HPDE6-E6E7 (cell line): ENCODE results near the gene FBN2.

Source experiments
- DNase-seq: peaks from one replicate; pipeline ENCODE4 v3.0.0; 2011; ENCODE audit warnings: missing footprints; ENCODE audit errors: extremely low spot score

The FBN2 gene

DNA sequence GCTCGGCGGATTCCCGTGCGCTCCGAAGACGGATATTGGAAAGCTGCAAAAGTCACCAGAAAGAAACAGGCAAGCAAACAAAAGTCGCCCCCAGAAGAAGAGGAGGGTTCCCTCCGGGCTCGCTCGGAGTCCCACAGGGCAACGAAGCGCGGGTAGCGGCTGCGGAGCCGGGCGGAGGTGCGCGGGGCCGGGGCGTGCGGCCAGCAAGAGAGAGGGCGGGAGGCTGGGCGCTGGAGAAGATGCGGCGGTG, at the start of gene FBN2:
FBN2 (minus strand) TSS at position 246 of the 250 bp plus-strand sequence. CDS start 642 bp downstream, outside the sequence.
- no peak for DNase-seq

DNA sequence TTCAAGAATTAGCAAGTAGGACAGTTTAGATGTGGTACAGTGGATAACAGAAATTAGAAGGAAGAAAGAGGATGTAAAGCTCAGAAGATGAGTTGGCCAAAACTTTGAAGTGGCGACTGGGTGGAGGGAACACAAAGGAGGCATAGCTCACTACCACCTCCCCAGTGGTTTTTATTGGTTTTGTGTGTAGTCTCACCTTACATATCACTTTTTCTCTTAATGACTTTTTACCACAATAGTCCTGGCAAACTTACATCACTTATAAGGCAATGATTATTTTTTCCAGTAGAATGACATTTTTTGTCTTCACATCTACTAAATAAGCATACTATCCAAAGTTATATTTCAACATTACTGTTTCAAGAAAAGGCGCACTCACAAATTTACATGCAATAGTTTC, 49.2 kb upstream of the FBN2 start:
- no peak for DNase-seq

DNA sequence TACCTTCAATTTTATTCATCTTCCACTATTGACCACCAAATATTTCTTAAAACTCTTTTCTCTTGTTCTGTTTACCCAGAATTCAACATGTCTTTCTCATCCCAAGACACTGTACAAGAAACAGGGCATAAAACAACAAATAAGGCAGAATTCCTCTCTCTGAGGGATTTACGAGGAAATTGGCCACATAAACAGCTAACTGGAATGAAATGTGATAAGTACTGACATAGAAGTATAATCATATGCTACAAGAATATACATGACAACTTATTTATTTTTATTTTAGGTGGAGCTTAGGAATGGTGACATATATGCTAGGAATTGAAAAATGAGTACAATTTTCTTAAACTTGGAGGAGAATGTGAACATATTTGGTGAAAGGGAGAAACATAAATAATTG, 48.8 kb upstream of the FBN2 start:
- no peak for DNase-seq

DNA sequence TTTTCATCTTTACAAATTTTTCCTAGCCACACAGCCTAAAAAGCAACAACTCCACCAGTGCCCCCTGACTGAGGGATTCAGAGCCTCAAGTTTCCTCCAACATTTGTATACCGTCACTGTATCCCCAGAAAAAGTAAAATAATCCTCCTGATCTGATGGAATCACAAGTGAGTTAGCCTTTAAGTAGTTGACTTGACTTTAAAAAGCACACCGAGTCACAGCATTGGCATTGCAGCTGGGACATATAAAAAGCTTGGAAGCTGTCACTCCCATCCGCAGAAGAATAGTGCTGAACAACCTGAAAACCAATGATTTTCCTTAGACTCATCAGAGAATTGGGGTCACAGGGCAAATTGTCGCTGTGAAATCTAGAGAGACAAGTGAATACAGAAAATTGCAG, 41.6 kb upstream of the FBN2 start:
- DNase-seq = no peak

DNA sequence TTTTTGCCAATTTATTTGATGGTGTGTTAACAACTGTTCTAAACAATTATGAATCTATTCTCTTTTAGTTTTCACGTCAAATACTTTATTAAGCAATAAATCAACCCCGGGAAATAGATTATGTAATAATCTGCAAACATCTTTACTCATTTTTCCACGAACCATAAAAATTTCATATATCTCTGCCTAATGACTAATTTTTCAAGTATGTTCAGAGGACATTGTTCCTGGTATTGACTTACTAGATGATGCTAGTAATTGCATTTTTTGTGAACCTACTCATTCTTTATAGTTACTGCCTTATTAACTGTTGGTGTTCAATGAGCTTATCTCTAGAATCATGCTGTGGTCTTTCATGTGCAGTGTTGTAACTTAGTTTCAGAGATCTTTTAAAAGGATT, 41.0 kb upstream of the FBN2 start:
- DNase-seq = peak; percentile 63

DNA sequence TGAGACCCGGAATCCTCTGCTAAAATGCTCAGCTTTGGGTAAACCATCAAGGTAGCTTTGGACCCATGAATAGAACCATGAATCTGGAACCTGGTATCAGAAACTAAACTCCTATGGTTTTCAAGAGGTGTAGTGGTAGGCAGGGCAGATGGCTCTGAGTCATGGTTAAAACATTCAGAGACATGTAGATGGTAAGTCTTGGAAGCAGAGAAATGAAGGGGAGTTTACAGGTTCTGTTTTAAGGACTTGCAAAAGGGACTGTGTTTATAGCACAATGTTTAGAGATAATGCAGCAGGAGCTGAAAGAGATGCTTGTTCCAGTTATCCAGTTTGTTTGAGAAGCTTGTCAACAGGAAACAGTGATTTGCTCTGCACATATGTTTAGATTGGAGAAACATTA, 36.0 kb upstream of the FBN2 start:
- DNase-seq = no peak

DNA sequence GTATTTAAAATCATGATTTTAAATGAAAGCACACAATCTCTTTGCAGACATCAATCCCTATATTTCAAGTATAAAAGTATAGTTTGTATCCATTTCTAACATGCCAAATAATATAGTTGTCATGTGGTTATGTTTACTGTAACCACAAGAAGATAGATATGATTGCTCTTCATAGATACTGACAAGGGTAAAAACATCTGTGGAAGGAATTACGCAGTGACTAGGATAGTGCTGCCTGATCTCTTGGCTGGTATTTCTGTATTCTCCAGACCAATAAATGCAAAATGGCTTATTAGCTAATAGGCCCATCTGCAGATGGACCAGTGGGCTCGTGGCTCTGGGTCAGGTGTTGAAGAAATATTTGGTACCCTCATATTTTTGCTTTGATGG, 34.9 kb upstream of the FBN2 start:
- DNase-seq = no peak

DNA sequence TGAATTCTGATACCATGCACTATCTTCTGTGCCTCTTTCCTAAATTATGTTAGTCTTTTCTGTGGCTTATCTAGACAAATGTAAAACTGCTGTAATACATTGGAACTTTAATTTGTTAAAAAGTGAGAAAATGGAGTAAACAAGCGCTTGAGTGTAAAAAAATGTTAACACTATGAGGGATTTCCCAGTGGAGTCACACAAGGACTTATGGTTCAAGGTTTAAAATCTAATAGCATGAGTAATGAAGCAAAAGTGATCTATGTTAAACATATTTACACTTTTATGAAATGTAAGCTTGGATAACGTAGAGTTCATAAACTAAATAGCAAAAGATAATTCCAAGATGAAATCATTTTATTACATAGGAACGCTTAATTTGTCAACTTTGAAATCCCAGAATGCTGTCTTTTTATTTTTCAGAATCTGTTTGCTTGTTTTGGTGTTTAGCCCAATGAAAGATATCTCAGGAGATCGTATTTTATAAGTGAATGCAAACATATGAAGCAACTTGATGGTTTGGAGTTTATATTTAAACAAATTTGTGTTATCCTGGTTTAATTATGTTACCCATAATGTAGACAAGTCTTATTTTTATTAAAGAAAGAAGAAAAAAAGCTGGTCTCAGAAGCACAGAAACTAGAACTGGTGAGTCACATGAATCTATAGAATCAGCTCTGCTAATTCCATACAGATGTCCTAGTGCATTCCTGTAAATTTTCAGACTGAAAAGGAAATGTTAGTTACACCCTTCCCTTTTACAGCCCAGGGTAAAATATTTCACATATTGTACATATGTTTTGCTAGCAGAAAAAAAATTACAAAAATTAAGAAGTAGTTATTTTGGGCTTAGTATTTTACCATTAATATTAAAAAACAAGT, 34.2 kb upstream of the FBN2 start:
- DNase-seq = no peak

DNA sequence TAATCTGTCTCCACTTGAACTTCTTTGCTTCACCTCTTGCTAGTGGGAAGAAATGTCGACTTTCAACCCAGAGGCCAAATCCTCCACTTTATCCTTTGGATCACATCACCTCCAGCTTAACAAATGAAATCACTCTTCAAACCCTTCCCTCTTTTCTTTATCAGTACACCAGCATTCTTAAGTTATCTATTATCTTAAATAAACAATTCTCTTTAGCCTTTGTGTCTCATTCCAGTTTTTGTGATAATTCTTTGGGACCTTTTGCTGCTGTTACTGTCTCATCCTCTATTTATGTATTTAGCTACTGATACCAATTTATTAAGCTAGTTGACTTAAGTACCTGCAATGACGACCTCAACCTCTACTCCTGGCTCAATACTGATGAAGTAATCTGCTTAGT, 28.1 kb upstream of the FBN2 start:
- DNase-seq = no peak

DNA sequence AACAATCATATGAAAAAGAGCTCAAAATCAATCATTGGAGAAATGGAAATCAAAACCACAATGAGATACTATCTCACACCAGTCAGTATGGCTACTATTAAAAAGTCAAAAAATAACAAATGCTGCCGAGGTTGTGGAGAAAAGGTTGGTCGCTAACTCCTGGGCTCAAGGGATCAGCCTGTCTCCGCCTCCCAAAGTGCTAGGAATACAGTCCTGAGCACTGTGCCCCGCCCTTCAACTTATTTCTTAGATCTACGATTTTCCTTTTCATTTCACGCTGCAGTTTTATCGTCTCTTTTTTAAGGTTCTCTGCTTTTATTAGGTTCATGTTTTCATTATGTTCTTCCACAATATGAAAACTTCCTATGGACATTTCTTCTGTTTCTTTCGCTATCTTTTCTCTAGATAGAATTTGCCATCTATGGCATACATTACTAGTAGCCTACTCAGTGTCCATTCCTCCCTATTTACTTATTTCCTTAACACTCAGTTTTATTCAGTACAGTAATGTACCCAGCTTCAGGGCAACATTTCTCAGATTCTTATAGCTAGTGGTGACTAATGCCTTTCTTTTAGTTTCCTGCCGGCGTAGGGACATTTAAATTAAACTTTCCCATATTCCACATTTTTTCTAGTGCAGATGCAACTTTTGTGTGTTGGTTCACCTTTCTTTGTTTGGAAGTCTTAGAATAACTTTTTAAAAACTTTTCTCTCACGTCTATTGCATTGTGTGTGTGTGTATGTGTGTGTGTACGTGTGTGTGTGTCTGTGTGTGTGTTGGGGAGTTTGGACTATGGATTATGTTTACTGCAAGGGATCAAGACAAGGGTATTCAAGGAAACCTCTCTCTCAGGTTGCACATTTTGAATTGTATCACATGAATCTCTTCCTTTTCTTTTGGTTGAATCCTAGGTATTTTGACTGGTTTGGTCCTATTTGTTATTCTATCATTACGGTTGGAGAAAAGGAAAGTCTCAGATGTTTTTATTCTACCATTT, 21.6 kb upstream of the FBN2 start:
- peak; percentile 29 for DNase-seq

DNA sequence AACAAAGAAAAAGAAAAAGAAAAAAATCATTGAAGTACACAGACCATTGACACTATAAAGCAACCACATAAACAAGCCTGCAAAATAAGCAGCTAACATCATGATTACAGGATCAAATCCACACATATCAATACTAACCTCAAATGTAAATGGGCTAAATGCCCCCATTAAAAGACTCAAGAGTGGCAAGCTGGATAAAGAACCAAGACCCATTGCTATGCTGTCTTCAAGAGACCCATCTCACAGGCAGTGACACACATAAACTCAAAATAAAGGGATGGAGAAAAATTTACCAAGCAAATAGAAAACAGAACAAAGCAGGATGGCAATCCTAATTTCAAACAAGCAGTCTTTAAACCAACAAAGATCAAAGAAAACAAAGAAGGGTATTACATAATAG, 15.7 kb upstream of the FBN2 start:
- DNase-seq = no peak

DNA sequence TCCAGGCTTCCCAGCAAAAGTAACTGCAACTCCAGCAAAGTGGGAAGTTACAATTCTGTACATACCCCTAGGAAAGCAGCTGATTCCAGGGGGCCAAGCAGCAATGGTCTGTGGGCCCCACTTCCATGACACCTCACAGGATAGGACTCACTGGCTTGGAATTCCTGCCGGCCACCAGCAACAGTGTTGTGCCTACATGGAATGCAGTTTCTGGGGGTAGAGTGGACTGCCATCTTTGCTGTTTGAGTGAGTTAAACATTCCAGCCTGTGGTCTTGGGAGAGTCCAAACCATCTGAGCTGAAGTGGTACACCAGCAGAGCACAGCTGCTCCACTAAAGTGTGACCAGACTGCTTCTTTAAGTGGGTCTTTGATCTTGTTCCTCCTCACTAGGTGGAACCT, 13.4 kb upstream of the FBN2 start:
- no peak for DNase-seq

DNA sequence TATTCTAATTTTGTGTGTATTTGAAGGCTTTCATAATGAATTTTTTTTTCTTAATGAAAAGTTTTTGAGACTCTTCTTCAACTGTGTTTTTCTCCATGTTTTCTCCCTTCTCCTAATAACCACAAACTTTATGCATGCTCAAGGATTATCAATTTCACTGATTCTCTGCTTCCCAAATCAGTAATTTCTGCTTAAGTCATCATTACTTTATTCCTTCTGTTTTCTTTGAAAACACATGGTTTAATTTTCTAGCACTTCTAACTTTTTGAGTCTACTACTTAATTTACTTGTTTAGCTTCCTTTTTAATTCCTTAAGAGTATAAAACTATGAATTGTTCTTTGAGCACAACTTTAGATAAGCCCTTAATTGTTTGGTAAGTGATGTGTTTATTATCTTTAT, 11.5 kb upstream of the FBN2 start:
- no peak for DNase-seq

DNA sequence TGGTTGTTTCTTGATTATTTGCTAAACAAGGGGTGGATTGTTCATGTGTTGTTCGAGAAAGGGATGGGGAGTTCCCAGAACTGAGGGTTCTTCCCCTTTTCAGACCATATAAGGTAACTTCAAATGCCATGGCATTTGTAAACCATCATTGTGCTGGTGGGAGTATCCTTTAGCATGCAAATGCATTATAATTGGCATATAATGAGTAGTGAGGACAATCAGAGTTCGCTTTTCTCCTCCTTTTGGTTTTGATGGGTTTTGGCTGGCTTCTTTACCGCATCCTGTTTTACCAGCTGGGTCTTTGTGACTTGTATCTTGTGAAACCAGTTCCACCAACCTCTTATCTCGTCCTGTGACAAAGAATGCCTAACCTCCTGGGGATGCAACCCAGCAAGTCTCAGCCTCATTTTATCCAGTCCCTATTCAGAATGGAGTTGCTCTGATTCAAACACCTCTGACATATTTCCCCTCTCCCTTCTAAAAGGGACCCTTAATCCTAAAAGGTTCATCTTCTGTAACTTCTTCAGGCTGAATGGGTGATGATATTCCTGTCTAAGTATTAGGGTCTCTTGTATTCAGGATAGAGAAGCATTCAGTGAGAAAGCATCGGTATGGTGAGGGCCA, 8.7 kb upstream of the FBN2 start:
- DNase-seq = no peak

DNA sequence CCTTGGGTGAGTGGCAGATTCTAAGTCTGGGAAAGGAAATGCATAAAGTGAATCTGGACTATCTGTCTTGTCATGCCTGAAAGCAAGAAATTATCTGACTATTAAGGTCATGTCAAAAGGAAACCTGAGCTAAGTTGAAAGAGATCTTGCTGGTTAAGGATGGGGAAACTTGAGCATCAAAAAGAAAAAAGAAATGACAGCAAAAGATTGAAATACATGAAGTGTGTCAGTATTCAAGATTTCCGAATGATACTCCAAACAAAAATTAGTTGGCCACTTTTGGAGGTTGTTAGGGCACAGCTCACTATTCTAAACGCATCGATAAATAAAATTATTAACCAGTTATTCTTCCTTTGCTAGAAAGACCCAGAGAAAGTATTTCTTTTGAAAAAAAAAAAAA, 3.3 kb upstream of the FBN2 start:
- no peak for DNase-seq

DNA sequence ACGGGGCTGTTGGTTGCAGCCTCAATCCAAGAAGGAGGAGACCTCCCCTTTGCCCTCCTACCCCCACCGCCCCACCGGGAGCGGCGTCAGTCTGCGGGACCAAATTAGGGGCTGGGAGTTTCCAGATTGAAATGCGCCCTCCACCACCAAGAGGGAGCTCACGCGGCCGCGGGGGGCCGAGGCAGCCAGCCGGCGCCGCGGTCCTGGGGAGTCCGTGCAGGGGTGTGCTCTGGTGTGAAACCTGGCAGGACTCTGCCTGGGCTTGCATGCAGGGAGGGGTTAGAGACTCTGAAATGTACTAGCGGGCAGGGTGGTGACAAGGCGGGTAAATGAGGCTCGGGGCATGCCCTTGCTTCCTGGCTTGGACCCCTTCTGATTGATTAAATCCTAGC, 989 bp upstream of the FBN2 start:
- DNase-seq = peak; percentile 28

DNA sequence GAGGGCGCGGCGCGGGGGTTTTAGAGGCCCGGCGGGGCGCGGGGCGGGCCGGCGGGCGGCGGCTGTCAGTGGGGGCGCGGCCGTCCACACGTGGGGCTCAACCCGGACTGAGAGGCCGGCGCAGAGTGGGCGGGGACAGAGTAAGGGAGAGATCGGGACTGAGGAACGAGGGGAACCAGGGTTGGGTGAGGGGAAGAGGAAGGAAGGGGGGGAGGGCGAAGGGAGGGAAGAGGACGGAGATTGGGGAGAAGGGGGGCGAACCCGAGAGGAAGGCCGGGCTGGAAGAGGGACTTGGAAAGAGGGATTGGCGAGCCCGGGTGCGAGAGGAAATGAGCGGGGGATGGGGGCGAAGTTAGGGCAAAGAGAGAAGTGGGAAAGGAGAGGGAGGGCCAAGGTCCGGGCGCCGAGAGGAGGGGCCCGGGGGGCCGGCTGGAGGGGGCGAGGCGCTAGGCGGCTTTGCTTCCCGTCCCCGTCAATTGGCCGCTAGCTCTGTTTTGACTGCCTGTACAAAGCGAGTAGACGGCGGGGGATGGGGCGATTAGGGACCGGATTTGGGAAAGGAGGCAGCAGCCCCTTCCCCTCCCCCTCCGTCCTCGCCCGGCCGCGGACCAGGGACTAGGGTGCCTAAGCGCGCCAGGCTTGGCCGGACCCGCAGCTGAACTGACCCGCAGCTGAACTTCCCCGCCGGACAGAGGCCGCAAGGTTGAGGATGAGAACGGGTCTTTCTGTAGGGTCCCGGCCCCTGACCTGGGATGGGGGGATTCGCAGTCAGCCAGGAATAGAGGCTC, 399 bp upstream of the FBN2 start:
- DNase-seq = peak; percentile 47

DNA sequence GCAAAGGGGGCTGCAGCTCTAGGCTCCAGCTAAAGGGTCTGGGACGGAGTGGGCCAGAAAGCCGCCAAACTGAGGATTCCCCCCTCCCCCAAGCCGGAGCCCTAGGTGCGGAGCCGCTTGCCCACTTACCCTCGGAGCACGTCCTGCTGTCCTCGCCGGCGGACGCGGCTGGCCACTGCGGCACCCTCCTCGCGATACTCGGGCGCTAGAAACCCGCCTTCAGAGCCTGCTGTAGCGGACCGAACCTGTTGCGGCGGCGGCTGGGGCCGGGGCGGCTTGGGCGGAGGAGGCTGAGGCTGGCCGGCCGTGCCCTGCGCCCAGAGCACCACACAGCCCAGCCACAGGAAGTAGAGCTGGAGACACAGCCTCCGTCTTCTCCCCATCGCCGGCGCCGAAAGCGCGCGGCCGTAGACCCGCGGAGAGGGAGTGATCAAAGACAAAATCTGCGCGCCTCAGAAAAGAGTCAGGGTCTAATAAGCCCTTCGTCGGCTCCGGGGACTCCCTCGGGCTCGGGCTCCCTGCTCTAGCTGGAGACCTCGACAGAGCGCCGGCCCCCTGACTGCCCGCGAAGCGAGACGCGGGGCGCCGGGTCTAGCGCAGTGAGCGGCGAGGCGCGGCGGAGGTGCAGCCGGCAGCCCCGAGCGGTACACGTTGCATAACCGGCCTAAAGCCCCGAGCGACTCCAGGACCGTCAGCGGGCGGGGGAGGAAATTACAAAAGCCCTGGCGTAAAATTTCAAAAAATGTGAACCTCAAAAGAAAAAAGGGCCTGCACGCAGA, 635 bp downstream of the FBN2 start:
- peak; percentile 27 for DNase-seq

DNA sequence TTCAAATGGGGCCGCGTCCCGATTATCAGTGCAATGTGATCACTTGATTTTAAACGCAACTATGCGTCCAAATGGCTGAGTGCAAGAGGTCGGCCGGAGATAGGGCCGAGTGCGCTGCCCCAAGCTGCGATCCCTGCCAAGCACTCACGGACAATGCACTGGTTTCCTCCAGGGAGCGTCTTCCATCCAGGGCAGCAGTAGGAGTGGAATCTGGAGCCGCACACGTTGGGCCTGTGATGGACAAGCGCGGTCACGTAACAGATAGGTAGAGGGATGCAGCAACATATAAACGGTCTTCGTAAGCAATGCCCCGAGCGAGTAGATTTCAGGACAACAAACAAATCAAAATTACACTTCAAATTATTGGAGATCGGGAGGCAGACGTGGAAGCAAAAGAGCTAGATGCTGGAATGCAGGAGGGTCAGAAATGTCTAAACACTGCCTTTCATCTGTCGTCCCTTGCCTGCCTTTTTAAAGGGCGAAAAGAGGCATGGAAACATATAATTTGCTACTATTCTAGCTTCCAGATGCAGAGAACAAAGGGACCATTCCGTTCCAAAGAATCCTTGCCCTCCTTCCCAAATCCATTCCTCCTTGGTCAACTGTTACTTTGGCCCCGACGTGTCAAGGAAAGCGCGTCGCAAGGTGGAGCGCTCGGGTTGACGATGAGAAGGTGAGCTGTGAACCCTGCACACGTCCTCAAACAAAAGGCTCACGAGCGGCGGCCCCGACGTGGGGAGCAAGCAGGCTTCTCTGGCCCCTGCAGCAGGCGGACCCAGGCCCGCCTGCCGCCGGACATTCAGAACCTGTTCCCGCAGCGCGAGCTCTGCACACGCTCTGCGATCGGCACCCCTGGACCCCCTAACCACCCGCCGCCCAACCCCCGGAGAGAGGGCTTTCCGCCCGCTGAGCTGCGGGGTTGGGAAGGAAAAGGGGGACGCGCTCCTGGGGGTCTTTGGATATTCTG, 1.5 kb downstream of the FBN2 start:
- DNase-seq = no peak

DNA sequence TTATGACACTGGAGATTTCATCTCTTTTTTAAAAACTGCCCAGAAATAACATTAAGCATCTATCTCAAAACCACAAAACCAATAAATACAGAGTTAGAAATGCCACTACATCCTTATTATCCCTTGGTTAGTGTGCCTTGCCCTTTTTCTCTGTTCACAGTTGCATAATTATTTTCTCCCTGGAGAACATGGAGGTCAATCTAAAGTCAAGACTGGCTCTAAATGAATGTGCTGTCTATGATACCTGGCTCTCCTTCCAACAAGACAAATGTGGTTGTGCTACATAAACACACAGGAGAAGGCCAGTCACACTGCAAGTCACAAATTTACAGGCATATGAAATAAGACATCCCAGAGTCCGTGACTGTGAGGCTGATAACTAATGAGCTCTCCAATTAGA, 2.8 kb downstream of the FBN2 start:
- no peak for DNase-seq
